Spinal cord (tissue), 10 donors: Measurements from ENCODE around the gene PUS1. TPM values are rescaled to one million over a fixed set of nuclear protein-coding genes. Genes with fewer than 3 reads are reported as not detected.
"Not testable (repeated sequence)": the region's sequence is repeated elsewhere in the genome, so short reads cannot be mapped to it uniquely, and the experiment has no call there.

Source experiments
- DNase-seq, 6 donors: peaks; one replicate each; pipeline versions ENCODE4 v3.0.0 to v3.0.0-alpha.2; 2013 to 2015; ENCODE audit warnings: low spot score in 6 of 6, low read depth in 4 of 6
- H3K27ac ChIP-seq: one replicate; pipeline ENCODE4 v1.5.1; 2013; ENCODE audit warnings: low read depth, low read length, control low read depth
- H3K27me3 ChIP-seq: one replicate; pipeline ENCODE4 v1.6.1; 2013; ENCODE audit warnings: low read length; ENCODE audit not compliant: control insufficient read depth, insufficient read depth
- H3K36me3 ChIP-seq: one replicate; pipeline ENCODE4 v1.6.1; 2013; ENCODE audit warnings: low read length; ENCODE audit not compliant: control insufficient read depth, insufficient read depth
- H3K4me1 ChIP-seq: one replicate; pipeline ENCODE4 v1.6.1; 2013; ENCODE audit warnings: low read length; ENCODE audit not compliant: control insufficient read depth, insufficient read depth
- H3K4me3 ChIP-seq: one replicate; pipeline ENCODE4 v1.5.1; 2013; ENCODE audit warnings: low read depth, low read length, control low read depth
- H3K9me3 ChIP-seq: one replicate; pipeline ENCODE4 v1.6.1; 2013; ENCODE audit warnings: low read length; ENCODE audit not compliant: control insufficient read depth, insufficient read depth
- whole genome bisulfite sequencing: methylation state at CpG from one replicate; pipeline ENCODE4 v1.1.5; 2013; ENCODE audit warnings: missing lambda C conversion rate; ENCODE audit not compliant: insufficient coverage; 5-methylcytosine and 5-hydroxymethylcytosine counted together
- polyA plus RNA-seq, 2 donors: library from polyadenylated mRNA; unstranded; fragments of 120-200 nt; gene quantifications; one replicate each; pipeline ENCODE4 v1.2.1, GENCODE V29; 2013; ENCODE audit not compliant: insufficient read length in 2 of 2
- total RNA-seq, 2 donors: library from RNA; depleted of rRNA in 1 of 2; stranded (reverse); fragments of 120-200 nt in 1 of 2; fragments of >200 nt in 1 of 2; gene quantifications; one replicate each; pipeline versions ENCODE4 v1.2.3 to v1.2.4, GENCODE V29; 2013 to 2014
- donor health status: healthy.

PUS1 gene
- total and polyA plus RNA-seq, 4 donors, result 5.9 to 23.1 (median 9.4) TPM

GRCh38 chr12:131946757-131947156 lies 17.7 kb downstream of the PUS1 start:
- no peak overlapping the region for H3K27ac ChIP-seq

GRCh38 chr12:131947482-131948027 lies 18.5 kb downstream of the PUS1 start:
- Histone ChIP-seq H3K27ac (no peak overlapping the region), H3K4me3 (no peak overlapping the region)
- WGBS, result 51% methylated on average over 6 of the region's 8 CpGs

More at GRCh38 chr12:131946757-131947156, 17.7 kb downstream of the PUS1 start:
- DNase-seq, result no peak
- Histone ChIP-seq H3K36me3 (peaks cover 36% of the 10 kb centered on the region), H3K27me3 (no peaks in the 10 kb centered on the region), H3K4me1 (peaks cover 18% of the 10 kb centered on the region), H3K9me3 (no peaks in the 10 kb centered on the region), H3K4me3 (no peak overlapping the region)
- 90% methylated on average over 1 of the region's 6 CpGs for WGBS

GRCh38 chr12:131948166-131948712 lies 19.2 kb downstream of the PUS1 start:
- no CpG with 5 or more reads among the region's 1 CpG for WGBS
- H3K4me1 ChIP-seq, result peaks cover 19% of the 10 kb centered on the region
- H3K9me3 ChIP-seq, result no peaks in the 10 kb centered on the region
- H3K27ac ChIP-seq, result no peak overlapping the region
- no peaks in the 10 kb centered on the region for H3K27me3 ChIP-seq
- no peak for DNase-seq
- H3K4me3 ChIP-seq, result no peak overlapping the region
- peaks cover 22% of the 10 kb centered on the region for H3K36me3 ChIP-seq

More at GRCh38 chr12:131947482-131948027, 18.5 kb downstream of the PUS1 start:
- Histone ChIP-seq H3K4me1 (peaks cover 19% of the 10 kb centered on the region), H3K9me3 (no peaks in the 10 kb centered on the region), H3K36me3 (peaks cover 28% of the 10 kb centered on the region), H3K27me3 (no peaks in the 10 kb centered on the region)
- DNase-seq, result no peak

GRCh38 chr12:131948713-131949430 lies 19.8 kb downstream of the PUS1 start:
- WGBS, result 60% methylated on average over 10 of the region's 23 CpGs
- Histone ChIP-seq H3K36me3 (peaks cover 15% of the 10 kb centered on the region), H3K27ac (peak overlapping the region; percentile 33), H3K4me3 (peak overlapping the region; percentile 48), H3K4me1 (peaks cover 19% of the 10 kb centered on the region)
- not testable (repeated sequence) for DNase-seq, H3K27me3 ChIP-seq, H3K9me3 ChIP-seq

GRCh38 chr12:131949431-131950181 lies 20.5 kb downstream of the PUS1 start, which contains the start of gene EP400:
EP400 (plus strand) TSS chr12:131949942; CDS start chr12:131960620, 10,678 bp downstream.
- H3K27me3 ChIP-seq, result no peaks in the 10 kb centered on the region
- H3K4me1 ChIP-seq, result peaks cover 19% of the 10 kb centered on the region
- WGBS, result 3% methylated on average over 89 of the region's 97 CpGs
- no peaks in the 10 kb centered on the region for H3K9me3 ChIP-seq
- peak within 1 kb of the TSS; percentile 67 for H3K4me3 ChIP-seq
- peaks cover 8% of the 10 kb centered on the region for H3K36me3 ChIP-seq
- peak within 1 kb of the TSS; percentile 33 for H3K27ac ChIP-seq
- peak; percentile 71 to 97 (median 86) for DNase-seq

GRCh38 chr12:131950182-131950913 lies 21.3 kb downstream of the PUS1 start:
- no peaks in the 10 kb centered on the region for H3K27me3 ChIP-seq
- H3K9me3 ChIP-seq, result no peaks in the 10 kb centered on the region
- peaks cover 19% of the 10 kb centered on the region for H3K4me1 ChIP-seq
- no peak overlapping the region for H3K27ac ChIP-seq
- peaks cover under 1% of the 10 kb centered on the region for H3K36me3 ChIP-seq
- DNase-seq, result peak in 1 of 6 donors; percentile 17
- WGBS, result under 1% methylated on average over 74 of the region's 79 CpGs
- peak overlapping the region; percentile 67 for H3K4me3 ChIP-seq

- H3K36me3 ChIP-seq, DNase-seq, H3K4me3 ChIP-seq, H3K27ac ChIP-seq, H3K9me3 ChIP-seq, H3K27me3 ChIP-seq: not testable (repeated sequence)
- peaks cover 20% of the 10 kb centered on the region for H3K4me1 ChIP-seq
- 95% methylated on average over 8 of the region's 9 CpGs for WGBS
Measured at GRCh38 chr12:131953810-131954209, 24.7 kb downstream of the PUS1 start.

GRCh38 chr12:131954460-131954859 lies 25.4 kb downstream of the PUS1 start:
- not testable (repeated sequence) for H3K27ac ChIP-seq, H3K27me3 ChIP-seq, H3K4me3 ChIP-seq, H3K36me3 ChIP-seq, H3K9me3 ChIP-seq, DNase-seq
- WGBS, result 97% methylated on average over 3 of the region's 13 CpGs
- H3K4me1 ChIP-seq, result peaks cover 22% of the 10 kb centered on the region

GRCh38 chr12:131959116-131959515 lies 30.0 kb downstream of the PUS1 start:
- DNase-seq, result peak in 1 of 6 donors; percentile 46
- H3K9me3 ChIP-seq, result no peaks in the 10 kb centered on the region
- H3K36me3 ChIP-seq, result peaks cover 19% of the 10 kb centered on the region
- peaks cover 6% of the 10 kb centered on the region for H3K4me1 ChIP-seq
- 80% methylated on average over 4 of the region's 4 CpGs for WGBS
- H3K27ac ChIP-seq, result no peak overlapping the region
- no peak overlapping the region for H3K4me3 ChIP-seq
- no peaks in the 10 kb centered on the region for H3K27me3 ChIP-seq
